ENCODE data around the gene EXOC4.

The EXOC4 gene

GRCh38 chr7:133688483-133689239 lies 435.8 kb downstream of the EXOC4 start:
- H3K4me3 ChIP-seq (ENCODE audit: low read length in 2 of 2), result no peak overlapping the region
- no peaks in the 10 kb centered on the region for H3K27me3 ChIP-seq (ENCODE audit: control insufficient read depth in 2 of 2, insufficient read depth in 2 of 2, low read length in 2 of 2)
- H3K27ac ChIP-seq (ENCODE audit: low read depth in 2 of 2, low read length in 2 of 2), result no peak overlapping the region
- H3K4me1 ChIP-seq (ENCODE audit: control insufficient read depth in 2 of 2, insufficient read depth in 2 of 2, low read length in 2 of 2), result no peaks in the 10 kb centered on the region
- H3K36me3 ChIP-seq (ENCODE audit: control insufficient read depth in 2 of 2, insufficient read depth in 2 of 2, low read length in 2 of 2), result no peaks in the 10 kb centered on the region
- H3K9ac ChIP-seq (ENCODE audit: low read depth in 1 of 2, low read length in 2 of 2), result no peak overlapping the region
- no peaks in the 10 kb centered on the region for H3K9me3 ChIP-seq (ENCODE audit: control insufficient read depth in 2 of 2, low read length in 2 of 2)

- Histone ChIP-seq H3K4me3 (ENCODE audit: low read length in 2 of 2) (no peak overlapping the region), H3K27ac (ENCODE audit: low read depth in 2 of 2, low read length in 2 of 2) (no peak overlapping the region), H3K4me1 (ENCODE audit: control insufficient read depth in 2 of 2, insufficient read depth in 2 of 2, low read length in 2 of 2) (no peaks in the 10 kb centered on the region), H3K27me3 (ENCODE audit: control insufficient read depth in 2 of 2, insufficient read depth in 2 of 2, low read length in 2 of 2) (no peaks in the 10 kb centered on the region), H3K9ac (ENCODE audit: low read depth in 1 of 2, low read length in 2 of 2) (no peak overlapping the region), H3K9me3 (ENCODE audit: control insufficient read depth in 2 of 2, low read length in 2 of 2) (no peaks in the 10 kb centered on the region), H3K36me3 (ENCODE audit: control insufficient read depth in 2 of 2, insufficient read depth in 2 of 2, low read length in 2 of 2) (no peaks in the 10 kb centered on the region)
Observed at GRCh38 chr7:133690740-133691139, 437.9 kb downstream of the EXOC4 start.

GRCh38 chr7:133691727-133692610 lies 439.1 kb downstream of the EXOC4 start:
- Histone ChIP-seq H3K27ac (ENCODE audit: low read depth in 2 of 2, low read length in 2 of 2) (no peak overlapping the region), H3K4me3 (ENCODE audit: low read length in 2 of 2) (no peak overlapping the region), H3K4me1 (ENCODE audit: control insufficient read depth in 2 of 2, insufficient read depth in 2 of 2, low read length in 2 of 2) (no peaks in the 10 kb centered on the region), H3K36me3 (ENCODE audit: control insufficient read depth in 2 of 2, insufficient read depth in 2 of 2, low read length in 2 of 2) (no peaks in the 10 kb centered on the region), H3K27me3 (ENCODE audit: control insufficient read depth in 2 of 2, insufficient read depth in 2 of 2, low read length in 2 of 2) (no peaks in the 10 kb centered on the region), H3K9me3 (ENCODE audit: control insufficient read depth in 2 of 2, low read length in 2 of 2) (no peaks in the 10 kb centered on the region), H3K9ac (ENCODE audit: low read depth in 1 of 2, low read length in 2 of 2) (no peak overlapping the region)

GRCh38 chr7:133693281-133693680 lies 440.4 kb downstream of the EXOC4 start:
- Histone ChIP-seq H3K4me1 (ENCODE audit: control insufficient read depth in 2 of 2, insufficient read depth in 2 of 2, low read length in 2 of 2) (no peaks in the 10 kb centered on the region), H3K9me3 (ENCODE audit: control insufficient read depth in 2 of 2, low read length in 2 of 2) (no peaks in the 10 kb centered on the region), H3K27me3 (ENCODE audit: control insufficient read depth in 2 of 2, insufficient read depth in 2 of 2, low read length in 2 of 2) (no peaks in the 10 kb centered on the region), H3K27ac (ENCODE audit: low read depth in 2 of 2, low read length in 2 of 2) (no peak overlapping the region), H3K4me3 (ENCODE audit: low read length in 2 of 2) (no peak overlapping the region), H3K9ac (ENCODE audit: low read depth in 1 of 2, low read length in 2 of 2) (no peak overlapping the region), H3K36me3 (ENCODE audit: control insufficient read depth in 2 of 2, insufficient read depth in 2 of 2, low read length in 2 of 2) (no peaks in the 10 kb centered on the region)

- no peaks in the 10 kb centered on the region for H3K27me3 ChIP-seq (ENCODE audit: control insufficient read depth in 2 of 2, insufficient read depth in 2 of 2, low read length in 2 of 2)
- H3K36me3 ChIP-seq (ENCODE audit: control insufficient read depth in 2 of 2, insufficient read depth in 2 of 2, low read length in 2 of 2), result no peaks in the 10 kb centered on the region
- no peak overlapping the region for H3K27ac ChIP-seq (ENCODE audit: low read depth in 2 of 2, low read length in 2 of 2)
- H3K4me1 ChIP-seq (ENCODE audit: control insufficient read depth in 2 of 2, insufficient read depth in 2 of 2, low read length in 2 of 2), result no peaks in the 10 kb centered on the region
- H3K9ac ChIP-seq (ENCODE audit: low read depth in 1 of 2, low read length in 2 of 2), result no peak overlapping the region
- H3K9me3 ChIP-seq (ENCODE audit: control insufficient read depth in 2 of 2, low read length in 2 of 2), result no peaks in the 10 kb centered on the region
- H3K4me3 ChIP-seq (ENCODE audit: low read length in 2 of 2), result no peak overlapping the region
Observed at GRCh38 chr7:133696056-133696455, 443.2 kb downstream of the EXOC4 start.

GRCh38 chr7:133697585-133697984 lies 444.7 kb downstream of the EXOC4 start:
- no peak overlapping the region for H3K9ac ChIP-seq (ENCODE audit: low read depth in 1 of 2, low read length in 2 of 2)
- H3K27me3 ChIP-seq (ENCODE audit: control insufficient read depth in 2 of 2, insufficient read depth in 2 of 2, low read length in 2 of 2), result no peaks in the 10 kb centered on the region
- no peaks in the 10 kb centered on the region for H3K9me3 ChIP-seq (ENCODE audit: control insufficient read depth in 2 of 2, low read length in 2 of 2)
- no peaks in the 10 kb centered on the region for H3K36me3 ChIP-seq (ENCODE audit: control insufficient read depth in 2 of 2, insufficient read depth in 2 of 2, low read length in 2 of 2)
- H3K4me1 ChIP-seq (ENCODE audit: control insufficient read depth in 2 of 2, insufficient read depth in 2 of 2, low read length in 2 of 2), result no peaks in the 10 kb centered on the region
- H3K4me3 ChIP-seq (ENCODE audit: low read length in 2 of 2), result no peak overlapping the region
- no peak overlapping the region for H3K27ac ChIP-seq (ENCODE audit: low read depth in 2 of 2, low read length in 2 of 2)

GRCh38 chr7:133698127-133698526 lies 445.2 kb downstream of the EXOC4 start:
- Histone ChIP-seq H3K9ac (ENCODE audit: low read depth in 1 of 2, low read length in 2 of 2) (no peak overlapping the region), H3K36me3 (ENCODE audit: control insufficient read depth in 2 of 2, insufficient read depth in 2 of 2, low read length in 2 of 2) (no peaks in the 10 kb centered on the region), H3K4me3 (ENCODE audit: low read length in 2 of 2) (no peak overlapping the region), H3K27ac (ENCODE audit: low read depth in 2 of 2, low read length in 2 of 2) (no peak overlapping the region), H3K9me3 (ENCODE audit: control insufficient read depth in 2 of 2, low read length in 2 of 2) (no peaks in the 10 kb centered on the region), H3K27me3 (ENCODE audit: control insufficient read depth in 2 of 2, insufficient read depth in 2 of 2, low read length in 2 of 2) (no peaks in the 10 kb centered on the region), H3K4me1 (ENCODE audit: control insufficient read depth in 2 of 2, insufficient read depth in 2 of 2, low read length in 2 of 2) (no peaks in the 10 kb centered on the region)

- H3K9me3 ChIP-seq (ENCODE audit: control insufficient read depth in 2 of 2, low read length in 2 of 2), result no peaks in the 10 kb centered on the region
- H3K27me3 ChIP-seq (ENCODE audit: control insufficient read depth in 2 of 2, insufficient read depth in 2 of 2, low read length in 2 of 2), result no peaks in the 10 kb centered on the region
- H3K36me3 ChIP-seq (ENCODE audit: control insufficient read depth in 2 of 2, insufficient read depth in 2 of 2, low read length in 2 of 2), result no peaks in the 10 kb centered on the region
- no peak overlapping the region for H3K27ac ChIP-seq (ENCODE audit: low read depth in 2 of 2, low read length in 2 of 2)
- no peak overlapping the region for H3K4me3 ChIP-seq (ENCODE audit: low read length in 2 of 2)
- H3K9ac ChIP-seq (ENCODE audit: low read depth in 1 of 2, low read length in 2 of 2), result no peak overlapping the region
- H3K4me1 ChIP-seq (ENCODE audit: control insufficient read depth in 2 of 2, insufficient read depth in 2 of 2, low read length in 2 of 2), result no peaks in the 10 kb centered on the region
Observed at GRCh38 chr7:133699386-133699785, 446.5 kb downstream of the EXOC4 start.

GRCh38 chr7:133702078-133702477 lies 449.2 kb downstream of the EXOC4 start:
- H3K9ac ChIP-seq (ENCODE audit: low read depth in 1 of 2, low read length in 2 of 2), result no peak overlapping the region
- no peaks in the 10 kb centered on the region for H3K36me3 ChIP-seq (ENCODE audit: control insufficient read depth in 2 of 2, insufficient read depth in 2 of 2, low read length in 2 of 2)
- no peaks in the 10 kb centered on the region for H3K9me3 ChIP-seq (ENCODE audit: control insufficient read depth in 2 of 2, low read length in 2 of 2)
- H3K4me3 ChIP-seq (ENCODE audit: low read length in 2 of 2), result no peak overlapping the region
- H3K27ac ChIP-seq (ENCODE audit: low read depth in 2 of 2, low read length in 2 of 2), result no peak overlapping the region
- H3K27me3 ChIP-seq (ENCODE audit: control insufficient read depth in 2 of 2, insufficient read depth in 2 of 2, low read length in 2 of 2), result no peaks in the 10 kb centered on the region
- no peaks in the 10 kb centered on the region for H3K4me1 ChIP-seq (ENCODE audit: control insufficient read depth in 2 of 2, insufficient read depth in 2 of 2, low read length in 2 of 2)

GRCh38 chr7:133702960-133703359 lies 450.1 kb downstream of the EXOC4 start:
- H3K9me3 ChIP-seq (ENCODE audit: control insufficient read depth in 2 of 2, low read length in 2 of 2), result no peaks in the 10 kb centered on the region
- H3K36me3 ChIP-seq (ENCODE audit: control insufficient read depth in 2 of 2, insufficient read depth in 2 of 2, low read length in 2 of 2), result no peaks in the 10 kb centered on the region
- no peak overlapping the region for H3K27ac ChIP-seq (ENCODE audit: low read depth in 2 of 2, low read length in 2 of 2)
- H3K9ac ChIP-seq (ENCODE audit: low read depth in 1 of 2, low read length in 2 of 2), result no peak overlapping the region
- H3K4me1 ChIP-seq (ENCODE audit: control insufficient read depth in 2 of 2, insufficient read depth in 2 of 2, low read length in 2 of 2), result no peaks in the 10 kb centered on the region
- H3K4me3 ChIP-seq (ENCODE audit: low read length in 2 of 2), result no peak overlapping the region
- no peaks in the 10 kb centered on the region for H3K27me3 ChIP-seq (ENCODE audit: control insufficient read depth in 2 of 2, insufficient read depth in 2 of 2, low read length in 2 of 2)
